Measurements from ENCODE around the gene VWF.

DNA sequence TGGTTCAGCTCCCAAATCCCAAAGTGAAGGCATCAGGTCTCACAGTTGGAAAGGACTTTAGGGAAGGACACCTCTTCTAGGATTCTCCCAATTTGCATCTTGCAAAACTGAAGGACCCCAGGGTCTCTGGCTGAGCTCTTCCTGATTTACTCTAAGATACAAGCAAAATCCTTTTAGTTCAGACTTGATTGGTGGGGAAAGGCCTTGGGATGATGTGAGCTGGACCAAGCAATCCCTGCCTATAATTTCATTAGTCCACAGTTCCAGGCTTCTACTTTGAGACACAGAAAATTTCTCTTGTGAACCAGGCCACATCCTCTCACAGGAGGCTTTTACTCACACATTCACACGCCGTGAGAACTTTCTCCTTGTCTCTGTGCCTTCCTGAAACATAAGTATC, 23.6 kb upstream of the VWF start:
- TF ChIP-seq EZH2 (IDR thresholded peaks at IDR 0.05; ENCODE audit: low read length, unreplicated experiment), result no peak
- TF ChIP-seq, protein P1, sequence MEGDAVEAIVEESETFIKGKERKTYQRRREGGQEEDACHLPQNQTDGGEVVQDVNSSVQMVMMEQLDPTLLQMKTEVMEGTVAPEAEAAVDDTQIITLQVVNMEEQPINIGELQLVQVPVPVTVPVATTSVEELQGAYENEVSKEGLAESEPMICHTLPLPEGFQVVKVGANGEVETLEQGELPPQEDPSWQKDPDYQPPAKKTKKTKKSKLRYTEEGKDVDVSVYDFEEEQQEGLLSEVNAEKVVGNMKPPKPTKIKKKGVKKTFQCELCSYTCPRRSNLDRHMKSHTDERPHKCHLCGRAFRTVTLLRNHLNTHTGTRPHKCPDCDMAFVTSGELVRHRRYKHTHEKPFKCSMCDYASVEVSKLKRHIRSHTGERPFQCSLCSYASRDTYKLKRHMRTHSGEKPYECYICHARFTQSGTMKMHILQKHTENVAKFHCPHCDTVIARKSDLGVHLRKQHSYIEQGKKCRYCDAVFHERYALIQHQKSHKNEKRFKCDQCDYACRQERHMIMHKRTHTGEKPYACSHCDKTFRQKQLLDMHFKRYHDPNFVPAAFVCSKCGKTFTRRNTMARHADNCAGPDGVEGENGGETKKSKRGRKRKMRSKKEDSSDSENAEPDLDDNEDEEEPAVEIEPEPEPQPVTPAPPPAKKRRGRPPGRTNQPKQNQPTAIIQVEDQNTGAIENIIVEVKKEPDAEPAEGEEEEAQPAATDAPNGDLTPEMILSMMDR (conservative IDR thresholded peaks at IDR 0.05; ENCODE audit: low read depth, low read length), result no peak

Measured in PC-3 (cell line).